DMS53 treated with DMSO at 0.1 percent for 48 hours (cell line): ENCODE results near the gene ARHGAP42.
"Not testable (repeated sequence)": the region's sequence is repeated elsewhere in the genome, so short reads cannot be mapped to it uniquely, and the experiment has no call there.

ENCODE experiments used
- DNase-seq: peaks from one replicate; lab custom pipeline; 2025; ENCODE audit not compliant: unreplicated experiment; lab: John Stamatoyannopoulos, UW

ARHGAP42 gene, protein sequence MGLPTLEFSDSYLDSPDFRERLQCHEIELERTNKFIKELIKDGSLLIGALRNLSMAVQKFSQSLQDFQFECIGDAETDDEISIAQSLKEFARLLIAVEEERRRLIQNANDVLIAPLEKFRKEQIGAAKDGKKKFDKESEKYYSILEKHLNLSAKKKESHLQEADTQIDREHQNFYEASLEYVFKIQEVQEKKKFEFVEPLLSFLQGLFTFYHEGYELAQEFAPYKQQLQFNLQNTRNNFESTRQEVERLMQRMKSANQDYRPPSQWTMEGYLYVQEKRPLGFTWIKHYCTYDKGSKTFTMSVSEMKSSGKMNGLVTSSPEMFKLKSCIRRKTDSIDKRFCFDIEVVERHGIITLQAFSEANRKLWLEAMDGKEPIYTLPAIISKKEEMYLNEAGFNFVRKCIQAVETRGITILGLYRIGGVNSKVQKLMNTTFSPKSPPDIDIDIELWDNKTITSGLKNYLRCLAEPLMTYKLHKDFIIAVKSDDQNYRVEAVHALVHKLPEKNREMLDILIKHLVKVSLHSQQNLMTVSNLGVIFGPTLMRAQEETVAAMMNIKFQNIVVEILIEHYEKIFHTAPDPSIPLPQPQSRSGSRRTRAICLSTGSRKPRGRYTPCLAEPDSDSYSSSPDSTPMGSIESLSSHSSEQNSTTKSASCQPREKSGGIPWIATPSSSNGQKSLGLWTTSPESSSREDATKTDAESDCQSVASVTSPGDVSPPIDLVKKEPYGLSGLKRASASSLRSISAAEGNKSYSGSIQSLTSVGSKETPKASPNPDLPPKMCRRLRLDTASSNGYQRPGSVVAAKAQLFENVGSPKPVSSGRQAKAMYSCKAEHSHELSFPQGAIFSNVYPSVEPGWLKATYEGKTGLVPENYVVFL

DNA sequence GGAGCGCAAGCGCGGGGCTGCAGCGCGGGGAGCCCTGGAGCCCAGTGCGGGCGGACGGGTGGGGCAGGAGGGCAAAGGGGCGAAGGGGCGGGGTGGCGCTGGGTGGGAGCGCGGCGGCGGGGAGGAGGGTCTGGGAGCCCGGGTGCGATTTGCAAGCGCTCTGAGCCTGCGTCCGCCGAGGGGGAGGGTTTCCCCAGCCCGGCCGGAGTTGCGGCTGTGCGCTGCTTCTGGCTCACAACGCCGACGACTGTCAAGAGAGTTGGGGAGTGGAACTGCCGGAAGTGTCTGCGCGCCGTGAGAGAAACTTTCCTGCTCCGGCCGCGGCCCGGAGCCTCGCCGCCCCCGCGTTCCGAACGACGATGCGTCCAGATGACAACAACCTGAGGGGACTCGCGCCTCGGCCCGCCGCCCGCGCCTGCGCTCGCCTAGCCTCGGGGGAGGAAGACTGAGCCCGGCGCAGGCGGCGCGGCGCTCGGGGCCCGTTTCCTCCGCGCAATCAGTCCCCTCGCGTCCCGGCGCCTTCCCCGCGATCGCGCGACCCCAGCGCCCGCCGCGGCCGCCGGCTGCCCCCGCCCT, at the start of gene ARHGAP42:
Gene ARHGAP42, plus strand, starts transcription at position 235 of the 576 bp plus-strand sequence. CDS start 391 bp downstream, outside the sequence.
- DNase-seq: peak; percentile 26

DNA sequence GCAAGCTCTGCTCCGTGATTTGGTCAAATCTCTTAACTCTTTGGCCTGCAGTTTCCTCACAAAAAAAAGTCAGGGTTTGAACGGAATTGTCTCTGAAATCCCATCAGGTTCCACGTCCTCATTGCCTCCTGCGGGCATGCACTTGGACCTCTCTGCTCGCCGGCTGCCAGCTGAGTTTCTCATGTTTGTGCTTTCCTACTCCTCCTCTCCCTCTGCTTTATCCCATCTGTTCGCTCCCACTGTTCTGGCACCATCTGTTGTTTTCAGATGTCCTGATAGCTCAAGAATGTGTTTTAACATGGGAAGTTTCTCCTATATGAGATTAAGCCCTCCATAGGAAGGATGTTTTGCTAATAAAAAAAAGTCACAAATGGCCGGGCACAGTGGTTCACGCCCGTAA, 49.4 kb upstream of the ARHGAP42 start:
- DNase-seq: no peak

- no peak for DNase-seq
Observed at GRCh38 chr11:100638648-100639047, 48.4 kb upstream of the ARHGAP42 start.

GRCh38 chr11:100639140-100639539, 47.9 kb upstream of the ARHGAP42 start:
- DNase-seq: peak; percentile 56

DNA sequence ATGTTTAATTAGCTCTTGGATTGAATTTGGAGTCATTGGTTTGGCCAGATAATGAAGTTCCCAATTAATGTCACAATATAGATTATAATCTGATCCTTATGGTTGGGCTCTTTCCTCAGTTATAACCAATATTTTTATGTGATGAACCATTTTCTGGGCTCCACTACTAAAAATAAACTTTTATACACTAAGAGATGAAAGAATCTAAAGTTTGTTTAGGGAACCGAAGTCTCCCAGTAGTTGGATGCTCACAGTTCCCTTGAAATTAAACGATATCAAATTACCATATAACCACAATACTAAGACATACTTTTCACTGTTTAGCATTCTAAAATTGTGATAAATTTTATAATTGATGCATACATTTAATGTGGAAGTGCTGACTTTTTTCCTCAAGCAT, 47.0 kb upstream of the ARHGAP42 start:
- no peak for DNase-seq

- DNase-seq: no peak
Observed at GRCh38 chr11:100640646-100641045, 46.4 kb upstream of the ARHGAP42 start.

- no peak for DNase-seq
Observed at GRCh38 chr11:100641456-100641855, 45.6 kb upstream of the ARHGAP42 start.

- DNase-seq: no peak
Observed at GRCh38 chr11:100646545-100646944, 40.5 kb upstream of the ARHGAP42 start.

- DNase-seq: no peak
Observed at GRCh38 chr11:100647861-100648260, 39.2 kb upstream of the ARHGAP42 start.

- DNase-seq: no peak
Observed at GRCh38 chr11:100663583-100663982, 23.5 kb upstream of the ARHGAP42 start.

DNA sequence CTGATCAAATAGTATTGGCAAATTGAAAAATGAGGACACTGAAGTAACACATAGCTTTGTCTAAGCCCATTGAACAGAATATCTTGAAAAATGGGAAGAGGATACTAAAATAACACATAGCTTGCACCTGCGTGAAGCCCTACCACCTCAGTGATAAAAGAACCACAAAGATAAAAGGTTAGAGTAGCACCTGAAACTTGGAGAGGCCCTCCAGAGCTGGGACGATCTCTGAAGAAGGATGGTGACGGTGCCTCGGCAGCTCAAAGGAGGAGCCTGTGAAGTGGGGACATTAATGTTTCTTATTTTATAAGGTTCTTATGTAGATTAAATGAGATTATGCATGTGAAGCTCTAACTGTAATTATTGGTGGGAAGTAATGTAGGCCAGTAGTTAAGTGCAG, 23.1 kb upstream of the ARHGAP42 start:
- DNase-seq: no peak

DNA sequence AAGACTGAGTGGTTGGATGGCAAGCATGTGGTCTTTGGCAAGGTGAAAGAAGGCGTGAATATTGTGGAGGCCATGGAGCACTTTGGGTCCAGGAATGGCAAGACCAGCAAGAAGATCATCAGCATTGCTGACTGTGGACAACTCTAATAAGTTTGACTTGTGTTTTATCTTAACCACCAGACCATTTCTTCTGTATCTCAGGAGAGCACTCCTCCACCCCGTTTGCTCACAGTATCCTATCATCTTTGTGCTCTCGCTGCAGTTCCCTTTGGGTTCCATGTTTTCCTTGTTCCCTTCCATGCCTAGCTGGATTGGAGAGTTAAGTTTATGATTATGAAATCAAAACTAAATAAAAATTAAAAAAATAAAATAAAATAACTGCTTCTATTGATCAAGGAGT, 20.3 kb upstream of the ARHGAP42 start:
- DNase-seq: not testable (repeated sequence)

GRCh38 chr11:100667449-100667848, 19.6 kb upstream of the ARHGAP42 start:
- DNase-seq: no peak

GRCh38 chr11:100670140-100670539, 16.9 kb upstream of the ARHGAP42 start:
- DNase-seq: no peak

DNA sequence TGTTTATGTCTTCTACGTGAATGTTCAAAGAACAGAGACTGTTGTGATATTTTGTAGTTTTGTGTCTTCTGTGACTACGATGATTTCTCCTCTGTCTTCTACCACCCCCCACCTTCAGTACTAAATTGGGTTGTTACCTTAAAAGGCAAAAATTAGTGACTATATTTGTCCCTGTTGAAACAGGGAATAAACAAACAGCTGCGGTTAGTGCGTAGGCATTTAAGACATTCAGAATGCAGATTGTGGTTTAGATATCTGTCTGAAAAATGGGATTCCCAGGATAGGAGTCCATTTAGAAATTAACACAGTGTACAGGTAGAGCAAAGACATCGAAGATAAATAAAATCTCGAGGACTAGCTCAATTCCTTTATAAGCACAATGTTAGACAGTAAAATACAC, 15.6 kb upstream of the ARHGAP42 start:
- no peak for DNase-seq

DNA sequence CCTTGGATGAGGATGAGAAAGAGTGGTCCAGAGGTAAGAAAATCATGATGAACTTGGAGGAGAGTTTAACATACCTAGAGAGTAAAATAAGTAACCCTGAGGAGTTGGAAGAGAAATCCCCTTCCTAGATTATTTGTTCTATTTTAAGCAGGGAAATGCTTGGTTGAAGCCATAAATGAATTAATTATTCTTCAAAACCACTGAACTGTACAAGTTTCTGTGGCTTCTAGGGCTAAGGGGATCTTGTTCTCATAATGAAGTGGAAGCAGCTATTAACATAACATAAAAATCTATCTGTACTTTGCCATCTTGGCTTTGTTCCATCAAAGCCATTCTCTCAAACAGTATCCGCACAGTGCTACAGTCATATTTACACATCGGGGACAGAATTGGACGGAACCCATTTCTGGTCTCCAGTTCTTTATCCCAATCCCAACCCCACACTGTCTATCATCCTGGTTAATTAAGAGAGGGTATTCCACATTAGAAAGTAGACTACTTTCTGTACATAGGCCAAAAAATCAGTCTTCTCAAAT, 14.5 kb upstream of the ARHGAP42 start:
- no peak for DNase-seq

GRCh38 chr11:100673063-100673462, 14.0 kb upstream of the ARHGAP42 start:
- DNase-seq: no peak

DNA sequence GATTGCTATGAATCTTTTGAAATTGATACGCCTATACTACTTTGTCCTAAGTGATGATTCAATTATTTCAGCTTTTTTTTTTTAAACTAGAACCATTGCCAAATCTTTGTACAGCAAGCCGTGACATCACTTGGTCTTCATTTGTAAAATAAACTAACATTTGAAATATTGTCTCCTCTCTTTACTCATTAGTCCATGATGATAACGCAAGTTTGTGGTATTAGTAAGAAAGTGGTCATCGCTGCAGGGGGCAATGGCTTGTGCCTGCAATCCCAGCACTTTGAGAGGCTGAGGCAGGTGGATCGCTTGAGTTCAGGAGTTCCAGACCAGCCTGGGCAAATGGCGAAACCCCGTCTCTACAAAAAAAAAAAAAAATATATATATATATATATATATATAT, 12.9 kb upstream of the ARHGAP42 start:
- no peak for DNase-seq

DNA sequence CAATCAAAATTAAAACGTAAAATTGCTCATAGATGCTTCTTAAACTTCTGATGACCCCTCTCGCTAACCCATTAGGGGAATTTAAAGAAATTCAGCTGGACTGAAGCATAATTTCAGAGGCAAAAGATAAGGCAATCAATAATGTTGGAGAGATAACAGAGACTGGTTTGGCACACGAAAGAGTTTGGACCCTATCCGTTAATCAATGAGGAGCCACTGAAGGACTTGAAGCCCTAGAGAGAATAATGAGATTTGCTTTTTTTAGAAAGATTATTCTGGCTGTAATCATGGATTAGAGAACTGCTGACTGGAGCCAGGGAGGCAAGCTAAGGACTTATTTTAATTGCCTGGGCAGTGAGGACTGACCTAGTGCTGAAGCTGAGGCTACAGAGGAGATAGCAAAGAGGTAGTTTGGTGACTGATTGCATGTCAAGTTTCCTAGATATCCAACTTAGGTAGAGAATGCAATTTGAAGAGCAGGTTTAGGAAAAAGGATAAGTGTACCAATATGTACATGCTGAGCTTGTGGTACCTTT, 11.9 kb upstream of the ARHGAP42 start:
- no peak for DNase-seq

DNA sequence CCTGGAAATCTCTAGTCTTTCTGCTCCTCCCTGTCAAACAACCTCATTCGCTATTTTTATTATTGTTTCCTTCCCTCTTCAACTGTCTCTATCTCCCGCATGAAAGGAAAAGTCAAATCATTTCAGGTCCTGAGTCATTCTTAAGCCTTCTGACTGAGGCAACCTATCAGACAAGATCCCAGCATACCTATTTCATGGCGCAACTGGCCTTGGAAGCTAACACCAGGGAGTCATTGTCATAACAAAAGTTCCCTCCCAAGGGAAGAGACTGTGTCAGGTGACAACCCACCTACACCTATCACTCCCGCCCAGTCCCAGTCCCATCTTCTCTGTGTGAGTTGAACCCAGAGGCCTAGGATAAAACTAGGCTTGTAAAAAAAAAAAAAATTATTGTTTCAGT, 10.2 kb upstream of the ARHGAP42 start:
- DNase-seq: no peak

DNA sequence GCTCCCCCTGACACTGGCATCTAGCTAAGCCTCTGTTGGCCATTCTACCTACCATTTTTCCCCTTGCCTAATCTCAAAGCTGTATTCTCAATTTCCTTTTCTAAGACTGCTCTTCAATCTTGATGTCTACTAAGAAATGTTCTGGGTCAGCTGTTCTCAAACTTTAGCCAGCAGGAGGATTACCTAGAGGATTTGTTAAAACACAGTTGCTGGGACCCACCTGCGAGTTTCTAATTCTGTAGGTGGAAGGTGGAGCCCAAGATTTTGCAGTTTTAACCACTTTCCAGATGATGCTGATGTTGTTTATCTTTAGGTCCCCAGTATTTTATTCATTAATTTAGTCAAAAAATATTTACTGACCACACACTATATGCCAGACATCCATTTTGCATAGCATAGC, 9.3 kb upstream of the ARHGAP42 start:
- DNase-seq: no peak
